SK-N-SH (cell line): Measurements from ENCODE around the gene POLR2A. TPM values are rescaled to one million over a fixed set of nuclear protein-coding genes. Genes with fewer than 3 reads are reported as not detected.

Experiments
- CTCF ChIA-PET: fragments of 300-600, 350-600 bp; formaldehyde crosslinking; extraction: SDS; loops from one replicate; lab custom pipeline; 2021; lab: Yijun Ruan, JAX
- POLR2A ChIA-PET: fragments of 350-600 bp; sonication (Branson Sonifier 250); formaldehyde crosslinking; extraction: SDS; loops from one replicate; lab custom pipeline; 2020; ENCODE audit warnings: antibody characterized with exemption, inconsistent platforms; lab: Yijun Ruan, JAX
- DNase-seq: peaks from one replicate; pipeline ENCODE4 v3.0.0; 2012
- H2AFZ ChIP-seq: fragments of 200-600 bp; sonication (generic); 2 replicates; pipeline ENCODE4 v1.8.1; 2016; ENCODE audit warnings: antibody characterized with exemption, mild to moderate bottlenecking, low read depth
- H3F3A ChIP-seq: fragments of 200-600 bp; sonication (generic); replicated peaks from 2 replicates; pipeline ENCODE3; 2016; ENCODE audit warnings: antibody characterized with exemption, mild to moderate bottlenecking; ENCODE audit not compliant: insufficient read depth
- H3K27ac ChIP-seq, 2 experiments: fragments of 200-500 bp in 1 of 2; fragments of 200-600 bp in 1 of 2; sonication (Bioruptor generic) in 1 of 2; sonication (generic), shearing (Covaris generic) in 1 of 2; 2 replicates each; pipeline versions ENCODE4 v1.5.1 to v1.6.1; 2014 to 2016; ENCODE audit warnings: low read depth in 2 of 2, inconsistent platforms in 1 of 2, low read length in 1 of 2, mild to moderate bottlenecking in 1 of 2, mixed read lengths in 1 of 2
- H3K27me3 ChIP-seq: fragments of 200-600 bp; sonication (generic), shearing (Covaris generic); 2 replicates; pipeline ENCODE4 v1.6.1; 2016; ENCODE audit warnings: mixed run types; ENCODE audit not compliant: insufficient read depth
- H3K36me3 ChIP-seq, 2 experiments: fragments of 200-500 bp in 1 of 2; fragments of 200-600 bp in 1 of 2; sonication (Bioruptor generic) in 1 of 2; sonication (generic) in 1 of 2; replicated peaks in 1 of 2; 2 replicates each; pipeline versions ENCODE3 to v1.5.1; 2014 to 2016; ENCODE audit warnings: low read length in 1 of 2, mild to moderate bottlenecking in 1 of 2; ENCODE audit not compliant: insufficient read depth in 2 of 2, control insufficient read depth in 1 of 2
- H3K4me1 ChIP-seq, 2 experiments: fragments of 200-500 bp in 1 of 2; fragments of 200-600 bp in 1 of 2; sonication (Bioruptor generic) in 1 of 2; sonication (generic), shearing (Covaris generic) in 1 of 2; 2 replicates each; pipeline versions ENCODE4 v1.5.1 to v1.6.1; 2014 to 2016; ENCODE audit warnings: low read depth in 1 of 2, low read length in 1 of 2, mixed run types in 1 of 2; ENCODE audit not compliant: insufficient read depth in 2 of 2, control insufficient read depth in 1 of 2
- H3K4me2 ChIP-seq: fragments of 200-600 bp; sonication (generic), shearing (Covaris generic); 2 replicates; pipeline ENCODE4 v1.6.1; 2017; ENCODE audit warnings: mixed run types
- H3K4me3 ChIP-seq, 2 experiments: fragments of 200-500 bp in 1 of 2; fragments of 200-600 bp in 1 of 2; sonication (Bioruptor generic) in 1 of 2; sonication (generic), shearing (Covaris generic) in 1 of 2; 2 replicates each; pipeline versions ENCODE4 v1.5.1 to v1.8.1; 2014 to 2016; ENCODE audit warnings: low read depth in 2 of 2, inconsistent platforms in 1 of 2, low read length in 1 of 2, mild to moderate bottlenecking in 1 of 2, mixed read lengths in 1 of 2, moderate library complexity in 1 of 2
- H3K79me2 ChIP-seq: fragments of 200-600 bp; sonication (generic); 2 replicates; pipeline ENCODE4 v1.8.1; 2017; ENCODE audit warnings: mild to moderate bottlenecking; ENCODE audit not compliant: insufficient read depth
- H3K9ac ChIP-seq: fragments of 200-600 bp; sonication (generic); 2 replicates; pipeline ENCODE4 v1.6.1; 2017; ENCODE audit warnings: mixed run types
- H3K9me2 ChIP-seq: fragments of 200-600 bp; sonication (generic); 2 replicates; pipeline ENCODE4 v1.6.1; 2017; ENCODE audit warnings: mixed run types
- H3K9me3 ChIP-seq: fragments of 200-600 bp; sonication (generic); 2 replicates; pipeline ENCODE4 v1.6.1; 2017; ENCODE audit warnings: mixed run types, mild to moderate bottlenecking, moderate library complexity
- H4K20me1 ChIP-seq: fragments of 200-600 bp; sonication (generic); 2 replicates; pipeline ENCODE4 v1.6.1; 2017; ENCODE audit warnings: mild to moderate bottlenecking, mixed run types; ENCODE audit not compliant: insufficient read depth
- EP300 ChIP-seq, 2 experiments: IDR thresholded peaks; 2 replicates each; pipeline versions ENCODE4 v1.4.0 to v1.6.1; 2012; ENCODE audit warnings: borderline replicate concordance in 1 of 2, low read depth in 1 of 2, low read length in 1 of 2
- FOXJ3 ChIP-seq: sonication (generic); formaldehyde crosslinking; IDR thresholded peaks from 2 replicates; pipeline ENCODE4 v1.5.1; 2020; ENCODE audit warnings: mild to moderate bottlenecking, missing genetic modification reagents
- FOXM1 ChIP-seq: IDR thresholded peaks from 2 replicates; pipeline ENCODE4 v1.4.0; 2012; ENCODE audit warnings: low read depth, mild to moderate bottlenecking
- GABPA ChIP-seq: IDR thresholded peaks from 2 replicates; pipeline ENCODE4 v1.4.0; 2012; ENCODE audit warnings: low read depth, mild to moderate bottlenecking
- GATA2 ChIP-seq: sonication (generic); formaldehyde crosslinking; IDR thresholded peaks from 2 replicates; pipeline ENCODE4 v1.5.0; 2020; ENCODE audit warnings: mild to moderate bottlenecking, missing genetic modification reagents
- MEF2A ChIP-seq: IDR thresholded peaks from 2 replicates; pipeline ENCODE4 v1.4.0; 2012; ENCODE audit warnings: low read depth, borderline replicate concordance
- MXI1 ChIP-seq: IDR thresholded peaks from 2 replicates; pipeline ENCODE4 v1.6.1; 2012; ENCODE audit warnings: mild to moderate bottlenecking, low read depth, low read length, improper control_type of control experiment
- NFIC ChIP-seq: IDR thresholded peaks from 2 replicates; pipeline ENCODE4 v1.4.0; 2012; ENCODE audit warnings: borderline replicate concordance
- NRF1 ChIP-seq: IDR thresholded peaks from 2 replicates; pipeline ENCODE4 v1.6.1; 2012; ENCODE audit warnings: low read depth, mild to moderate bottlenecking, low read length
- RFX5 ChIP-seq: IDR thresholded peaks from 2 replicates; pipeline ENCODE4 v1.6.1; 2012; ENCODE audit warnings: mild to moderate bottlenecking, improper control_type of control experiment, low read length
- RXRA ChIP-seq: IDR thresholded peaks from 2 replicates; pipeline ENCODE4 v1.4.0; 2012; ENCODE audit warnings: low read depth, mild to moderate bottlenecking, borderline replicate concordance
- SIN3A ChIP-seq: IDR thresholded peaks from 2 replicates; pipeline ENCODE4 v1.6.1; 2012; ENCODE audit warnings: low read depth, mild to moderate bottlenecking, low read length, moderate library complexity, borderline replicate concordance
- SMC3 ChIP-seq: IDR thresholded peaks from 2 replicates; pipeline ENCODE4 v1.6.1; 2012; ENCODE audit warnings: low read depth, low read length, improper control_type of control experiment
- TAF1 ChIP-seq: IDR thresholded peaks from 2 replicates; pipeline ENCODE4 v1.6.1; 2012; ENCODE audit warnings: low read depth, mild to moderate bottlenecking, low read length, moderate library complexity, borderline replicate concordance
- TCF12 ChIP-seq: IDR thresholded peaks from 2 replicates; pipeline ENCODE4 v1.4.0; 2012
- WGBS: methylation state at CpG from one replicate; pipeline ENCODE4 v1.1.6; 2017; ENCODE audit warnings: low lambda C conversion rate; 5-methylcytosine and 5-hydroxymethylcytosine counted together
- polyA plus RNA-seq, 3 experiments: library from polyadenylated mRNA; depleted of rRNA; stranded (reverse); fragments of >200 nt; gene quantifications; 2 replicates each; pipeline ENCODE4 v1.2.3, GENCODE V29; 2012
- TF ChIP-seq, protein P1 (sequence below): IDR thresholded peaks from 2 replicates; pipeline ENCODE4; 2012
- TF ChIP-seq, protein P2 (sequence below): IDR thresholded peaks from 2 replicates; pipeline ENCODE4 v1.4.0; 2012; ENCODE audit warnings: low read depth
- TF ChIP-seq, protein P3 (sequence below): IDR thresholded peaks from 2 replicates; pipeline ENCODE4 v1.4.0; 2012; ENCODE audit warnings: low read depth, borderline replicate concordance

POLR2A gene
- polyA plus RNA-seq, 1 of the 3 experiments (the other 2 are of a cell fraction): 37.3 TPM

DNA sequence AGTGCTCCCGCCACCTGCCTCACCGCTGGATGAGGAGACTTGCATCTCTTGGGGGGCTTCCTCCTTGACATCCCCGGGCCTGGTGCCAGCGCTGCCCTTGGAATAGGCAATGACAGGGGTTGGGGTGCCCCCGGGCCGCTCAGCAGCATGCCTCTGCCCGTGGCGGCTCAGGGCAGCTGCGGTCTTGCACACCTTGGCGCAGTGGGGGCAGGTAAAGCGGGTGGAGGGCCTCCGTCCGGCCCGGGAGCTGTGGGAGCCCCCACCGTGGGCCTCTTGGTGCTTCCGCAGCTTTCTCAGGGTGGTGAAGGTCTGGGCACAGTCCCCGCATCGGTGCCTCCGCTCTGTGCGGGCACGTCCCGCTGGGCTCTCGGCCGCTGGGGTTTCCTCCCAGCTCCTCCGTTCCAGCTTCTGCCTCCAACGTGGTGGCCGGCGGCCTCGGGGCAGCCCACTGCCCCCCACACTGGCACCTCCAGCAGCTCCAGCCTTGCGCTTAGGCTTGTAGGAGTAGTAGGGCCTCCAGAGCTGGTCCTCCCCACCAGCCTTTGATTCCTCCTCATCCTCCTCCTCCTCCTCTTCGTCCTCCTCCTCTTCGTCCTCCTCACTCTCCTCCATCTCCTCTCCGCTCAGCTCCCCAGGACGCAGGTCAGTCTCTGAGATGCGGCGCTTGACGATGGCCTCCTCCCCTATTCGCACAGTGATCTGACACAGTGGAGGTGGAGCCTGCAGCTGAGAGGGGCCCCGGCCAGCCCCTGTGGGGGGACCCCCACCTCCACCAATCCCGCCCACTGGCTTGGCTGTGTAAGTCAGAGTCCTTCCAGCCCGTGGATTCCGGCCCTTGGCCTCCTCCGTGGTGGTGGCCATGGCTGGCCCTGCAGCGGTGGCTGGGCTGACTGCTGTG, 21.4 kb upstream of the POLR2A start:
- WGBS: 97% methylated on average over 23 of the region's 44 CpGs
- H3K79me2 ChIP-seq: peaks cover 16% of the 10 kb centered on the region
- H3K4me1 ChIP-seq: peaks cover 4 to 12% of the 10 kb centered on the region in 2 experiments; a peak in 1 of 4 replicates
- POLR2A ChIA-PET: no interaction called here
- H3K9me3 ChIP-seq: no peaks in the 10 kb centered on the region
- no peak overlapping the region for H3K4me3 ChIP-seq
- no peak for DNase-seq
- no peaks in the 10 kb centered on the region for H3K9me2 ChIP-seq
- H4K20me1 ChIP-seq: 0 out of 2 replicates have a peak, but pooled peaks cover 6% of the 10 kb centered on the region
- H3K9ac ChIP-seq: no peak overlapping the region
- TF ChIP-seq TCF12 (no peak), TAF1 (no peak), NFIC (no peak), EP300 (IDR thresholded peaks at IDR 0.05; ENCODE audit: borderline replicate concordance in 1 of 2, low read depth in 1 of 2, low read length in 1 of 2) (no peak), FOXM1 (no peak), MXI1 (no peak), GATA2 (no peak), FOXJ3 (CRISPR knock-in tag) (no peak), SMC3 (no peak), GABPA (no peak), MEF2A (no peak), RFX5 (no peak), SIN3A (no peak), RXRA (no peak), NRF1 (no peak)
- TF ChIP-seq, protein P1, sequence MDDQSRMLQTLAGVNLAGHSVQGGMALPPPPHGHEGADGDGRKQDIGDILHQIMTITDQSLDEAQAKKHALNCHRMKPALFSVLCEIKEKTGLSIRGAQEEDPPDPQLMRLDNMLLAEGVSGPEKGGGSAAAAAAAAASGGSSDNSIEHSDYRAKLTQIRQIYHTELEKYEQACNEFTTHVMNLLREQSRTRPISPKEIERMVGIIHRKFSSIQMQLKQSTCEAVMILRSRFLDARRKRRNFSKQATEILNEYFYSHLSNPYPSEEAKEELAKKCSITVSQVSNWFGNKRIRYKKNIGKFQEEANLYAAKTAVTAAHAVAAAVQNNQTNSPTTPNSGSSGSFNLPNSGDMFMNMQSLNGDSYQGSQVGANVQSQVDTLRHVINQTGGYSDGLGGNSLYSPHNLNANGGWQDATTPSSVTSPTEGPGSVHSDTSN: no peak
- TF ChIP-seq, protein P2, sequence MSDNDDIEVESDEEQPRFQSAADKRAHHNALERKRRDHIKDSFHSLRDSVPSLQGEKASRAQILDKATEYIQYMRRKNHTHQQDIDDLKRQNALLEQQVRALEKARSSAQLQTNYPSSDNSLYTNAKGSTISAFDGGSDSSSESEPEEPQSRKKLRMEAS: no peak
- TF ChIP-seq, protein P3, sequence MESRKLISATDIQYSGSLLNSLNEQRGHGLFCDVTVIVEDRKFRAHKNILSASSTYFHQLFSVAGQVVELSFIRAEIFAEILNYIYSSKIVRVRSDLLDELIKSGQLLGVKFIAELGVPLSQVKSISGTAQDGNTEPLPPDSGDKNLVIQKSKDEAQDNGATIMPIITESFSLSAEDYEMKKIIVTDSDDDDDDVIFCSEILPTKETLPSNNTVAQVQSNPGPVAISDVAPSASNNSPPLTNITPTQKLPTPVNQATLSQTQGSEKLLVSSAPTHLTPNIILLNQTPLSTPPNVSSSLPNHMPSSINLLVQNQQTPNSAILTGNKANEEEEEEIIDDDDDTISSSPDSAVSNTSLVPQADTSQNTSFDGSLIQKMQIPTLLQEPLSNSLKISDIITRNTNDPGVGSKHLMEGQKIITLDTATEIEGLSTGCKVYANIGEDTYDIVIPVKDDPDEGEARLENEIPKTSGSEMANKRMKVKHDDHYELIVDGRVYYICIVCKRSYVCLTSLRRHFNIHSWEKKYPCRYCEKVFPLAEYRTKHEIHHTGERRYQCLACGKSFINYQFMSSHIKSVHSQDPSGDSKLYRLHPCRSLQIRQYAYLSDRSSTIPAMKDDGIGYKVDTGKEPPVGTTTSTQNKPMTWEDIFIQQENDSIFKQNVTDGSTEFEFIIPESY: no peak
- H3K27ac ChIP-seq: no peak overlapping the region
- no peaks in the 10 kb centered on the region for H3K27me3 ChIP-seq
- no peak overlapping the region for H2AFZ ChIP-seq
- H3F3A ChIP-seq: peaks cover 20% of the 10 kb centered on the region
- CTCF ChIA-PET: interaction anchor here (1.1 to 1.3 kb wide), 2 partner anchors 98 to 107 kb away, joined by 3 read pairs; no protein-coding TSS in a partner anchor
- no peak overlapping the region for H3K4me2 ChIP-seq
- H3K36me3 ChIP-seq: peaks cover 4 to 33% of the 10 kb centered on the region in 2 experiments
